NCI-H2196 (cell line): ENCODE results near the gene DPEP3.
"Not testable (repeated sequence)": the region's sequence is repeated elsewhere in the genome, so short reads cannot be mapped to it uniquely, and the experiment has no call there.

Experiments used
- DNase-seq: peaks from one replicate; lab custom pipeline; 2025; ENCODE audit not compliant: unreplicated experiment; lab: John Stamatoyannopoulos, UW

Gene DPEP3

GRCh38 chr16:67945392-67945933, 34.8 kb downstream of the DPEP3 start:
- DNase-seq = no peak

GRCh38 chr16:67944690-67945391, 35.5 kb downstream of the DPEP3 start:
- no peak for DNase-seq

- no peak for DNase-seq
These were observed 36.4 kb downstream of the DPEP3 start, which contains the start of gene LCAT for GRCh38 chr16:67943619-67944504. Gene LCAT, minus strand, starts transcription at chr16:67944120. Its CDS starts 19 bp downstream, at chr16:67944101.

- DNase-seq = no peak
These were observed 37.1 kb downstream of the DPEP3 start for GRCh38 chr16:67943256-67943618.

GRCh38 chr16:67942510-67943255, 37.6 kb downstream of the DPEP3 start:
- DNase-seq = peak; percentile 36

- DNase-seq = peak; percentile 19
These were observed 38.1 kb downstream of the DPEP3 start for GRCh38 chr16:67942200-67942509.

GRCh38 chr16:67941469-67942199, 38.7 kb downstream of the DPEP3 start:
- DNase-seq = no peak

GRCh38 chr16:67940446-67941089, 39.7 kb downstream of the DPEP3 start:
- no peak for DNase-seq

- peak; percentile 8 for DNase-seq
These were observed 40.5 kb downstream of the DPEP3 start for GRCh38 chr16:67939507-67940445.

- DNase-seq = not testable (repeated sequence)
These were observed 42.6 kb downstream of the DPEP3 start for GRCh38 chr16:67937713-67938112.

- no peak for DNase-seq
These were observed 43.3 kb downstream of the DPEP3 start for GRCh38 chr16:67936880-67937605.

GRCh38 chr16:67936124-67936879, 44.0 kb downstream of the DPEP3 start, which contains the start of gene PSMB10:
Gene PSMB10, minus strand, starts transcription at chr16:67936850. Its CDS starts 101 bp downstream, at chr16:67936749.
- peak; percentile 19 for DNase-seq

GRCh38 chr16:67935402-67936123, 44.7 kb downstream of the DPEP3 start:
- DNase-seq = peak; percentile 91

GRCh38 chr16:67935101-67935401, 45.2 kb downstream of the DPEP3 start:
- DNase-seq = no peak

GRCh38 chr16:67934306-67935100, 45.8 kb downstream of the DPEP3 start:
- no peak for DNase-seq

- no peak for DNase-seq
These were observed 46.5 kb downstream of the DPEP3 start for GRCh38 chr16:67933805-67934204.
